GM23248 (cell line): ENCODE measurements around the gene TMEM164. TPM values are rescaled to one million over a fixed set of nuclear protein-coding genes. Genes with fewer than 3 reads are reported as not detected.
A peak's percentile ranks its signal among the peaks of the same experiment; 100 is the strongest.

Experiments used
- DNase-seq: peaks from one replicate; pipeline ENCODE4 v3.0.0-alpha.2; 2015
- H2AFZ ChIP-seq: fragments of 200-600 bp; sonication (generic); 2 replicates; pipeline ENCODE4 v1.6.1; 2016; ENCODE audit warnings: antibody characterized with exemption
- H3F3A ChIP-seq: fragments of 200-600 bp; sonication (generic); 2 replicates; pipeline ENCODE4 v1.6.1; 2016; ENCODE audit warnings: mild to moderate bottlenecking, antibody characterized with exemption, mixed run types; ENCODE audit not compliant: insufficient read depth
- H3K27ac ChIP-seq: fragments of 200-600 bp; sonication (generic); 2 replicates; pipeline ENCODE4 v1.5.1; 2016; ENCODE audit warnings: mild to moderate bottlenecking
- H3K27me3 ChIP-seq: fragments of 200-600 bp; sonication (generic); replicated peaks from 2 replicates; pipeline ENCODE4 v1.6.1; 2016; ENCODE audit warnings: mild to moderate bottlenecking; ENCODE audit not compliant: insufficient read depth
- H3K36me3 ChIP-seq: fragments of 200-600 bp; sonication (generic); 2 replicates; pipeline ENCODE4 v1.6.1; 2016; ENCODE audit warnings: low read depth, mild to moderate bottlenecking
- H3K4me1 ChIP-seq: fragments of 200-600 bp; sonication (generic); 2 replicates; pipeline ENCODE4 v1.6.1; 2016; ENCODE audit warnings: mild to moderate bottlenecking; ENCODE audit not compliant: insufficient read depth
- H3K4me2 ChIP-seq: fragments of 200-600 bp; sonication (generic); one replicate; pipeline ENCODE4 v1.6.1; 2016; ENCODE audit warnings: mild to moderate bottlenecking; ENCODE audit not compliant: unreplicated experiment
- H3K4me3 ChIP-seq: fragments of 200-600 bp; sonication (generic); 2 replicates; pipeline ENCODE4 v1.5.1; 2016; ENCODE audit warnings: mild to moderate bottlenecking
- H3K79me2 ChIP-seq: fragments of 200-600 bp; sonication (generic); 2 replicates; pipeline ENCODE4 v1.6.1; 2016; ENCODE audit warnings: mild to moderate bottlenecking; ENCODE audit not compliant: insufficient read depth
- H3K9ac ChIP-seq: fragments of 200-600 bp; sonication (generic); 2 replicates; pipeline ENCODE4 v1.6.1; 2016; ENCODE audit warnings: mild to moderate bottlenecking
- H3K9me2 ChIP-seq: fragments of 200-600 bp; sonication (generic); 2 replicates; pipeline ENCODE4 v1.6.1; 2016; ENCODE audit warnings: mixed run types, mild to moderate bottlenecking, moderate library complexity; ENCODE audit not compliant: insufficient read depth
- H3K9me3 ChIP-seq: fragments of 200-600 bp; sonication (generic); one replicate; pipeline ENCODE4 v1.6.1; 2017; ENCODE audit warnings: low read depth
- H4K20me1 ChIP-seq: fragments of 200-600 bp; sonication (generic); 2 replicates; pipeline ENCODE4 v1.6.0; 2016; ENCODE audit not compliant: insufficient read depth
- EZH2 ChIP-seq: fragments of 200-600 bp; sonication (generic); IDR thresholded peaks from 2 replicates; pipeline ENCODE4 v1.6.1; 2018; ENCODE audit warnings: antibody characterized with exemption, mild to moderate bottlenecking; ENCODE audit not compliant: insufficient read depth, poor library complexity, severe bottlenecking
- EZH2phosphoT487 ChIP-seq: fragments of 200-600 bp; sonication (generic); IDR thresholded peaks from 2 replicates; pipeline ENCODE4 v1.6.1; 2018; ENCODE audit warnings: antibody characterized with exemption, moderate library complexity, mild to moderate bottlenecking, low read depth; ENCODE audit not compliant: insufficient read depth
- WGBS, 2 experiments: methylation state at CpG; one replicate each; pipeline ENCODE4 v1.1.6; 2015 to 2017; ENCODE audit warnings: low lambda C conversion rate in 2 of 2, low coverage in 1 of 2; ENCODE audit errors: missing lambda C conversion rate in 2 of 2; 5-methylcytosine and 5-hydroxymethylcytosine counted together
- in situ Hi-C: fragments of 300-500 bp; cut with MboI; formaldehyde crosslinking; loops from 2 replicates; pipeline ENCODE4 v1.15.0; 2020
- polyA plus RNA-seq: library from polyadenylated mRNA; unstranded; fragments of >200 nt; fragmentation: Nextera tagmentation; extraction: Ambion mirVana; gene quantifications from 2 replicates; pipeline ENCODE4 v1.2.1, GENCODE V29; 2016
- total RNA-seq: library from RNA; depleted of rRNA; stranded (reverse); fragments of >200 nt; shearing (Covaris generic); gene quantifications from 2 replicates; pipeline ENCODE4 v1.2.3, GENCODE V29; 2014

Gene TMEM164
- total and polyA plus RNA-seq, 2 experiments from 2014 or later: 1.4 to 9.1 TPM

- Histone ChIP-seq H3K27ac (peak overlapping the region; percentile 88), H3K4me3 (no peak overlapping the region), H3K36me3 (no peaks in the 10 kb centered on the region; the same call in 1 of the 2 replicates), H2AFZ (no peak overlapping the region), H3K9me3 (no peaks in the 10 kb centered on the region), H3K4me1 (peaks cover 33% of the 10 kb centered on the region), H3K79me2 (peaks cover 86% of the 10 kb centered on the region), H4K20me1 (no peaks in the 10 kb centered on the region), H3K9me2 (peaks cover 3% of the 10 kb centered on the region; the same call in 1 of the 2 replicates), H3K4me2 (no peak overlapping the region), H3F3A (peaks cover 19% of the 10 kb centered on the region), H3K27me3 (no peaks in the 10 kb centered on the region), H3K9ac (peak overlapping the region; percentile 67; the same call in 1 of the 2 replicates)
- no peak for TF ChIP-seq EZH2phosphoT487
- no peak for TF ChIP-seq EZH2
- in situ Hi-C loops: no loop called here
- 100% methylated on average over 1 of the region's 1 CpG for whole genome bisulfite sequencing, 2 experiments
- no peak for DNase-seq
These were observed 208.4 kb downstream of the TMEM164 start for GRCh38 chrX:110211340-110211739.

GRCh38 chrX:110212299-110212698 lies 209.4 kb downstream of the TMEM164 start:
- Histone ChIP-seq H3F3A (peaks cover 14% of the 10 kb centered on the region; the same call in 1 of the 2 replicates), H3K9me2 (peaks cover 3% of the 10 kb centered on the region; the same call in 1 of the 2 replicates), H3K79me2 (peaks cover 90% of the 10 kb centered on the region), H3K9ac (no peak overlapping the region), H3K36me3 (no peaks in the 10 kb centered on the region; the same call in 1 of the 2 replicates), H2AFZ (no peak overlapping the region), H3K27me3 (no peaks in the 10 kb centered on the region), H3K27ac (no peak overlapping the region), H3K4me3 (no peak overlapping the region), H3K4me2 (no peak overlapping the region), H3K9me3 (no peaks in the 10 kb centered on the region), H3K4me1 (peaks cover 41% of the 10 kb centered on the region), H4K20me1 (no peaks in the 10 kb centered on the region)
- peak; percentile 20 for DNase-seq
- in situ Hi-C loops: no loop called here
- 93 to 100% methylated on average over 3 of the region's 3 CpGs for WGBS, 2 experiments
- TF ChIP-seq EZH2 (no peak), EZH2phosphoT487 (no peak)

- H3K4me3 ChIP-seq: no peak overlapping the region
- H3K36me3 ChIP-seq: no peaks in the 10 kb centered on the region; the same call in 1 of the 2 replicates
- peaks cover 92% of the 10 kb centered on the region for H3K79me2 ChIP-seq
- peaks cover 42% of the 10 kb centered on the region for H3K4me1 ChIP-seq
- no peak overlapping the region for H3K4me2 ChIP-seq
- H3F3A ChIP-seq: peaks cover 18% of the 10 kb centered on the region; the same call in 1 of the 2 replicates
- H4K20me1 ChIP-seq: no peaks in the 10 kb centered on the region
- H2AFZ ChIP-seq: no peak overlapping the region
- H3K27me3 ChIP-seq: no peaks in the 10 kb centered on the region
- TF ChIP-seq EZH2 (no peak), EZH2phosphoT487 (no peak)
- no peaks in the 10 kb centered on the region for H3K9me3 ChIP-seq
- H3K9ac ChIP-seq: no peak overlapping the region
- in situ Hi-C loops: no loop called here
- no peak for DNase-seq
- H3K9me2 ChIP-seq: peaks cover 3% of the 10 kb centered on the region; the same call in 1 of the 2 replicates
- WGBS, 2 experiments: 92 to 100% methylated on average over 1 of the region's 1 CpG
- H3K27ac ChIP-seq: no peak overlapping the region
These were observed 210.3 kb downstream of the TMEM164 start for GRCh38 chrX:110213183-110213582.

GRCh38 chrX:110214684-110215083 lies 211.8 kb downstream of the TMEM164 start:
- in situ Hi-C loops: no loop called here
- Histone ChIP-seq H3K79me2 (peaks cover 77% of the 10 kb centered on the region), H2AFZ (no peak overlapping the region), H3K27me3 (no peaks in the 10 kb centered on the region), H3K4me2 (no peak overlapping the region), H4K20me1 (no peaks in the 10 kb centered on the region), H3K4me1 (peaks cover 38% of the 10 kb centered on the region), H3K9me3 (no peaks in the 10 kb centered on the region), H3F3A (peaks cover 29% of the 10 kb centered on the region), H3K27ac (no peak overlapping the region), H3K9ac (no peak overlapping the region), H3K36me3 (no peaks in the 10 kb centered on the region; the same call in 1 of the 2 replicates), H3K4me3 (no peak overlapping the region), H3K9me2 (peaks cover 3% of the 10 kb centered on the region; the same call in 1 of the 2 replicates)
- WGBS, 2 experiments: 92 to 100% methylated on average over 1 of the region's 1 CpG
- no peak for DNase-seq
- no peak for TF ChIP-seq EZH2
- TF ChIP-seq EZH2phosphoT487: no peak
